Adrenal gland (tissue), 5 donors: ENCODE data around the gene HEXA.

Experiments
- POLR2A ChIP-seq, 2 donors: fragments of 450-650 bp; IDR thresholded peaks; one replicate each; pipeline ENCODE4 v1.6.1; 2017; ENCODE audit warnings: antibody characterized with exemption in 2 of 2, mild to moderate bottlenecking in 2 of 2, moderate library complexity in 1 of 2
- TF ChIP-seq, protein P1 (sequence below), 6 experiments: fragments of 450-650 bp in 4 of 6; fragments of 200-600 bp in 2 of 6; sonication (generic) in 1 of 6; IDR thresholded peaks; 1 replicate in 5 of 6; 2 replicates in 1 of 6; pipeline versions ENCODE4 v1.5.1 to v1.8.0; 2016 to 2021; ENCODE audit warnings: antibody characterized with exemption in 6 of 6, mild to moderate bottlenecking in 2 of 6, moderate library complexity in 1 of 6
- donor health status: DM: no; HTN: no; CAD: no.

DNA sequence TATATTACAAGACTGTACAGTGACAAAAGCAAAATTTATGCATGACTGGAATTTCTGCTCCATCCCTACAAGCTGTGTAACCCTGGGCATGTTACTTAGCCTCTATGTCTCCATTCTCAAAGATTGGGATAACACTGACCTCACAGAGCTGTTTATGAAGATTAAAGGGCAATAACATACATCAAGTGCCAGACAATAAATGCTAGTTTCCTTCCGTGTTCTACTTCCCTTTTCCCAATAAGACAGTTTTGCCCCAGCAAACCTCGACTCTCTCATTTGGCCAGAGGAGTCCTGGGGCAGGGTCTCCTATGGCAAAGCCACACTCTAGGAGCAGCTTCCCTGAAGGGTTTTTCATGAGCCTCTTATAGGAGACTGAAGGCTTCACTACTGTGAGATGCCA lies 7.5 kb downstream of the HEXA start:
- TF ChIP-seq, protein P1, sequence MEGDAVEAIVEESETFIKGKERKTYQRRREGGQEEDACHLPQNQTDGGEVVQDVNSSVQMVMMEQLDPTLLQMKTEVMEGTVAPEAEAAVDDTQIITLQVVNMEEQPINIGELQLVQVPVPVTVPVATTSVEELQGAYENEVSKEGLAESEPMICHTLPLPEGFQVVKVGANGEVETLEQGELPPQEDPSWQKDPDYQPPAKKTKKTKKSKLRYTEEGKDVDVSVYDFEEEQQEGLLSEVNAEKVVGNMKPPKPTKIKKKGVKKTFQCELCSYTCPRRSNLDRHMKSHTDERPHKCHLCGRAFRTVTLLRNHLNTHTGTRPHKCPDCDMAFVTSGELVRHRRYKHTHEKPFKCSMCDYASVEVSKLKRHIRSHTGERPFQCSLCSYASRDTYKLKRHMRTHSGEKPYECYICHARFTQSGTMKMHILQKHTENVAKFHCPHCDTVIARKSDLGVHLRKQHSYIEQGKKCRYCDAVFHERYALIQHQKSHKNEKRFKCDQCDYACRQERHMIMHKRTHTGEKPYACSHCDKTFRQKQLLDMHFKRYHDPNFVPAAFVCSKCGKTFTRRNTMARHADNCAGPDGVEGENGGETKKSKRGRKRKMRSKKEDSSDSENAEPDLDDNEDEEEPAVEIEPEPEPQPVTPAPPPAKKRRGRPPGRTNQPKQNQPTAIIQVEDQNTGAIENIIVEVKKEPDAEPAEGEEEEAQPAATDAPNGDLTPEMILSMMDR (IDR thresholded peaks at IDR 0.05), result no peak
- TF ChIP-seq POLR2A (IDR thresholded peaks at IDR 0.05), result no peak
